Measurements from ENCODE around the gene CCK.

- TF ChIP-seq CTCF (optimal IDR thresholded peaks at IDR 0.05 in 1 of 3, IDR thresholded peaks at IDR 0.05 in 1 of 3, conservative IDR thresholded peaks at IDR 0.05 in 1 of 3; ENCODE audit: extremely low read depth in 1 of 3, insufficient read depth in 2 of 3, low read length in 3 of 3) (no peak), EZH2 (IDR thresholded peaks at IDR 0.05; ENCODE audit: low read length) (no peak)
Observed at GRCh38 chr3:42271786-42272185, 5.8 kb upstream of the CCK start.
